ENCODE results near the gene LCE1B. TPM values are rescaled to one million over a fixed set of nuclear protein-coding genes. Genes with fewer than 3 reads are reported as not detected.

Gene LCE1B
- not detected for total RNA-seq

GRCh38 chr1:152811671-152812070 is at the start of gene LCE1B:
LCE1B (plus strand) TSS chr1:152811971; CDS start chr1:152812447, 476 bp downstream.

GRCh38 chr1:152774875-152775274 is 36.9 kb upstream of the LCE1B start, which contains the start of gene LCE1F:
LCE1F (plus strand) TSS chr1:152775140; CDS start chr1:152776372, 1,232 bp downstream.

GRCh38 chr1:152786077-152786476 is 25.7 kb upstream of the LCE1B start, which contains the start of gene LCE1E:
LCE1E (plus strand) TSS chr1:152786257; CDS start chr1:152787300, 1,043 bp downstream.

GRCh38 chr1:152796421-152796820 is 15.3 kb upstream of the LCE1B start, which contains the start of gene LCE1D:
LCE1D (plus strand) TSS chr1:152796721; CDS start chr1:152797795, 1,074 bp downstream.

GRCh38 chr1:152806576-152806975 is 5.2 kb upstream of the LCE1B start, which contains the start of gene LCE1C:
LCE1C (minus strand) TSS chr1:152806651; CDS start chr1:152805478, 1,173 bp downstream.

GRCh38 chr1:152827173-152827572 is 15.4 kb downstream of the LCE1B start, which contains the start of gene LCE1A:
LCE1A (plus strand) TSS chr1:152827473; CDS start chr1:152827473, 0 bp downstream.

GRCh38 chr1:152842556-152842955 is 30.8 kb downstream of the LCE1B start, which contains the start of gene LCE6A:
LCE6A (plus strand) TSS chr1:152842856; CDS start chr1:152843521, 665 bp downstream.

GRCh38 chr1:152859696-152860095 is 47.9 kb downstream of the LCE1B start, which contains the start of gene LCE7A:
LCE7A (plus strand) TSS chr1:152859996; CDS start chr1:152860698, 702 bp downstream.

Other genes starting within 250 kb of the LCE1B start
- not detected for gene LCE3E, start 245.2 kb upstream of the LCE1B start, total RNA-seq
- not detected for gene LCE3D, start 231.5 kb upstream of the LCE1B start, total RNA-seq
- gene LCE3C, start 211.7 kb upstream of the LCE1B start, total RNA-seq, result not detected
- not detected for gene LCE3B, start 198.2 kb upstream of the LCE1B start, total RNA-seq
- not detected for gene LCE3A, start 188.9 kb upstream of the LCE1B start, total RNA-seq
- gene LCE2D, start 148.6 kb upstream of the LCE1B start, total RNA-seq, result not detected
- gene LCE2C, start 136.7 kb upstream of the LCE1B start, total RNA-seq, result not detected
- gene LCE2B, start 125.8 kb upstream of the LCE1B start, total RNA-seq, result not detected
- not detected for gene LCE2A, start 113.6 kb upstream of the LCE1B start, total RNA-seq
- gene LCE4A, start 103.8 kb upstream of the LCE1B start, total RNA-seq, result not detected
- not detected for gene KPRP, start 53.9 kb upstream of the LCE1B start, total RNA-seq
- gene LCE1F, start 36.8 kb upstream of the LCE1B start, total RNA-seq, result not detected
- not detected for gene LCE1E, start 25.7 kb upstream of the LCE1B start, total RNA-seq
- gene LCE1D, start 15.2 kb upstream of the LCE1B start, total RNA-seq, result not detected
- not detected for gene LCE1C, start 5.3 kb upstream of the LCE1B start, total RNA-seq
- gene LCE1A, start 15.5 kb downstream of the LCE1B start, total RNA-seq, result not detected
- gene LCE6A, start 30.9 kb downstream of the LCE1B start, total RNA-seq, result not detected
- gene LCE7A, start 48.0 kb downstream of the LCE1B start, total RNA-seq, result not detected
- not detected for gene SMCP, start 66.4 kb downstream of the LCE1B start, total RNA-seq
- gene IVL, start 96.6 kb downstream of the LCE1B start, total RNA-seq, result not detected
- not detected for gene SPRR5, start 135.2 kb downstream of the LCE1B start, total RNA-seq
- not detected for gene SPRR4, start 158.7 kb downstream of the LCE1B start, total RNA-seq
- gene SPRR1A, start 172.1 kb downstream of the LCE1B start, total RNA-seq, result not detected
- not detected for gene SPRR3, start 189.8 kb downstream of the LCE1B start, total RNA-seq
- gene SPRR1B, start 219.2 kb downstream of the LCE1B start, total RNA-seq, result not detected
- not detected for gene SPRR2D, start 229.1 kb downstream of the LCE1B start, total RNA-seq
- not detected for gene SPRR2A, start 245.5 kb downstream of the LCE1B start, total RNA-seq